Measurements from ENCODE around the gene KLK4.

DNA sequence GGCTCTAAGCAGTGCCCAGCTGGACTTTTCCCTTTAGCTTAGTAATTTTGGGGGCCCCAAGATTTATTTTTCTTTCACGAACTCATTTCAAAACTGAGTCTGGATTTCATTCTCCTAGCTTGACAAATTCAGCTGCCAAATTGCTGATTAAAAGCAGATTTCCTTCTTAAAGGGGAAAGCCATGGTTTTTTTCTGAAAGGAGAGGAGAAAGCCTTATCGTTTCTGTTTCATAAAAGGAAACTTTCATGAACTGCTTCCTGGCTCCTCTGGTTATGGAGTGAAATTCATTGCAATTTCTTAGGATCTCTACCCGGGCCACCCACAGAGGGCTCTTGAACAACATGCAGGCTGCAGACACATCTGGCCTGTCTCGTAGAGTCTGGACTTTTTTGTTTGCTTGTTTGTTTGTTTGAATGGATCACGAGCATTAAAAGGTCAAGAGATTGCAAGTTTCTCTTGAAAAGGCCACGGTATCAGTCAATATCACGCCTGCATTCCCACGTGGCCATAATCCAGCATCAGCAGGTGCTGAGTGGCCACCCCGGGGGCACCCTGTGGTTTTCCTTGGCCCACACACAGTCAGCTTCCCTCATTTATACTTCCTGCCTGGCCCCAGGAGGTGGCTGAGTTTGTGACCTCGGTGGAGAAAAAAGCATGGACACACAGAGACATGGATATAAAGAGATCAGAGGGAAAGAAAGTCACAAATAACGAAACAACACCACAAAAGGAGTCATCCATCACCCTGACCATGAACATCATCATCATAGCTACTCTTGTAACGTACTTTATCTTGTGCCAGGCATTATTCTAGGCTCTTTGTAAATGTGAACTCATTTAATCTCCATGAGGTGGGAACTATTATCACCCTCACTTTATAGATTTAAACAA, 10.5 kb upstream of the KLK4 start:
- TF ChIP-seq, protein P1, sequence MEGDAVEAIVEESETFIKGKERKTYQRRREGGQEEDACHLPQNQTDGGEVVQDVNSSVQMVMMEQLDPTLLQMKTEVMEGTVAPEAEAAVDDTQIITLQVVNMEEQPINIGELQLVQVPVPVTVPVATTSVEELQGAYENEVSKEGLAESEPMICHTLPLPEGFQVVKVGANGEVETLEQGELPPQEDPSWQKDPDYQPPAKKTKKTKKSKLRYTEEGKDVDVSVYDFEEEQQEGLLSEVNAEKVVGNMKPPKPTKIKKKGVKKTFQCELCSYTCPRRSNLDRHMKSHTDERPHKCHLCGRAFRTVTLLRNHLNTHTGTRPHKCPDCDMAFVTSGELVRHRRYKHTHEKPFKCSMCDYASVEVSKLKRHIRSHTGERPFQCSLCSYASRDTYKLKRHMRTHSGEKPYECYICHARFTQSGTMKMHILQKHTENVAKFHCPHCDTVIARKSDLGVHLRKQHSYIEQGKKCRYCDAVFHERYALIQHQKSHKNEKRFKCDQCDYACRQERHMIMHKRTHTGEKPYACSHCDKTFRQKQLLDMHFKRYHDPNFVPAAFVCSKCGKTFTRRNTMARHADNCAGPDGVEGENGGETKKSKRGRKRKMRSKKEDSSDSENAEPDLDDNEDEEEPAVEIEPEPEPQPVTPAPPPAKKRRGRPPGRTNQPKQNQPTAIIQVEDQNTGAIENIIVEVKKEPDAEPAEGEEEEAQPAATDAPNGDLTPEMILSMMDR (IDR thresholded peaks at IDR 0.05) = no peak
- TF ChIP-seq POLR2A (IDR thresholded peaks at IDR 0.05) = no peak
